ENCODE data around the gene EFCAB12. TPM values are rescaled to one million over a fixed set of nuclear protein-coding genes. Genes with fewer than 3 reads are reported as not detected.

EFCAB12 gene
- total and polyA plus RNA-seq, 2 experiments from 2014 or later: 0.19 to 0.20 TPM

GRCh38 chr3:129463094-129463493 lies 34.7 kb upstream of the EFCAB12 start:
- no peaks in the 10 kb centered on the region for H4K20me1 ChIP-seq (ENCODE audit: insufficient read depth, poor library complexity, severe bottlenecking)
- no peak overlapping the region for H3K4me3 ChIP-seq
- H2AFZ ChIP-seq: no peak overlapping the region
- no peaks in the 10 kb centered on the region for H3K27me3 ChIP-seq
- no peaks in the 10 kb centered on the region for H3K9me2 ChIP-seq (replicated peaks; ENCODE audit: insufficient read depth)
- DNase-seq (ENCODE audit: low spot score): no peak
- H3K4me2 ChIP-seq: no peak overlapping the region
- peaks cover 7% of the 10 kb centered on the region for H3K4me1 ChIP-seq (ENCODE audit: insufficient read depth)
- 98% methylated on average over 3 of the region's 3 CpGs for WGBS (ENCODE audit: low lambda C conversion rate, missing lambda C conversion rate)
- no peaks in the 10 kb centered on the region for H3K36me3 ChIP-seq (replicated peaks; ENCODE audit: insufficient read depth, low read depth)
- no peaks in the 10 kb centered on the region for H3K9me3 ChIP-seq (ENCODE audit: low read depth)
- TF ChIP-seq EZH2phosphoT487 (IDR thresholded peaks at IDR 0.05; ENCODE audit: low read depth, severe bottlenecking, unreplicated experiment): no peak
- TF ChIP-seq EZH2 (IDR thresholded peaks at IDR 0.05; ENCODE audit: borderline replicate concordance): no peak
- TF ChIP-seq CTCF (IDR thresholded peaks at IDR 0.05; ENCODE audit: poor library complexity): no peak
- H3K27ac ChIP-seq: peak overlapping the region; percentile 25
- no peaks in the 10 kb centered on the region for H3K79me2 ChIP-seq

GRCh38 chr3:129462361-129462968 lies 34.0 kb upstream of the EFCAB12 start:
- Histone ChIP-seq H3K4me1 (ENCODE audit: insufficient read depth) (peaks cover 7% of the 10 kb centered on the region), H3K36me3 (replicated peaks; ENCODE audit: insufficient read depth, low read depth) (no peaks in the 10 kb centered on the region), H3K9me2 (replicated peaks; ENCODE audit: insufficient read depth) (no peaks in the 10 kb centered on the region), H4K20me1 (ENCODE audit: insufficient read depth, poor library complexity, severe bottlenecking) (no peaks in the 10 kb centered on the region), H2AFZ (no peak overlapping the region), H3K27me3 (no peaks in the 10 kb centered on the region), H3K4me3 (no peak overlapping the region), H3K9me3 (ENCODE audit: low read depth) (no peaks in the 10 kb centered on the region), H3K4me2 (peak overlapping the region; percentile 15), H3K27ac (peak overlapping the region; percentile 82), H3K79me2 (no peaks in the 10 kb centered on the region)
- no peak for TF ChIP-seq EZH2 (IDR thresholded peaks at IDR 0.05; ENCODE audit: borderline replicate concordance)
- no peak for TF ChIP-seq CTCF (IDR thresholded peaks at IDR 0.05; ENCODE audit: poor library complexity)
- TF ChIP-seq EZH2phosphoT487 (IDR thresholded peaks at IDR 0.05; ENCODE audit: low read depth, severe bottlenecking, unreplicated experiment): no peak
- 60% methylated on average over 3 of the region's 3 CpGs for WGBS (ENCODE audit: low lambda C conversion rate, missing lambda C conversion rate)
- peak; percentile 56 for DNase-seq (ENCODE audit: low spot score)

GRCh38 chr3:129461461-129462146 lies 33.2 kb upstream of the EFCAB12 start:
- Histone ChIP-seq H4K20me1 (ENCODE audit: insufficient read depth, poor library complexity, severe bottlenecking) (no peaks in the 10 kb centered on the region), H3K27me3 (no peaks in the 10 kb centered on the region), H3K9me3 (ENCODE audit: low read depth) (no peaks in the 10 kb centered on the region), H3K27ac (peak overlapping the region; percentile 82), H3K79me2 (no peaks in the 10 kb centered on the region), H3K4me3 (no peak overlapping the region), H3K36me3 (replicated peaks; ENCODE audit: insufficient read depth, low read depth) (no peaks in the 10 kb centered on the region), H2AFZ (no peak overlapping the region), H3K4me1 (ENCODE audit: insufficient read depth) (peaks cover 7% of the 10 kb centered on the region), H3K4me2 (peak overlapping the region; percentile 15), H3K9me2 (replicated peaks; ENCODE audit: insufficient read depth) (no peaks in the 10 kb centered on the region)
- no peak for DNase-seq (ENCODE audit: low spot score)
- 73% methylated on average over 6 of the region's 6 CpGs for WGBS (ENCODE audit: low lambda C conversion rate, missing lambda C conversion rate)
- TF ChIP-seq EZH2 (IDR thresholded peaks at IDR 0.05; ENCODE audit: borderline replicate concordance) (no peak), CTCF (IDR thresholded peaks at IDR 0.05; ENCODE audit: poor library complexity) (no peak), EZH2phosphoT487 (IDR thresholded peaks at IDR 0.05; ENCODE audit: low read depth, severe bottlenecking, unreplicated experiment) (no peak)
